HG03342 (cell line): ENCODE data around the gene VWF.
A peak's percentile ranks its signal among the peaks of the same experiment; 100 is the strongest.
"Not testable (repeated sequence)": the region's sequence is repeated elsewhere in the genome, so short reads cannot be mapped to it uniquely, and the experiment has no call there.

Experiments used
- ATAC-seq: cut with Tn5 transposase; IDR thresholded peaks from one replicate; pipeline ENCODE4 v1.9.1; 2021; ENCODE audit warnings: mild to moderate bottlenecking, moderate library complexity; ENCODE audit not compliant: unreplicated experiment

The VWF gene

DNA sequence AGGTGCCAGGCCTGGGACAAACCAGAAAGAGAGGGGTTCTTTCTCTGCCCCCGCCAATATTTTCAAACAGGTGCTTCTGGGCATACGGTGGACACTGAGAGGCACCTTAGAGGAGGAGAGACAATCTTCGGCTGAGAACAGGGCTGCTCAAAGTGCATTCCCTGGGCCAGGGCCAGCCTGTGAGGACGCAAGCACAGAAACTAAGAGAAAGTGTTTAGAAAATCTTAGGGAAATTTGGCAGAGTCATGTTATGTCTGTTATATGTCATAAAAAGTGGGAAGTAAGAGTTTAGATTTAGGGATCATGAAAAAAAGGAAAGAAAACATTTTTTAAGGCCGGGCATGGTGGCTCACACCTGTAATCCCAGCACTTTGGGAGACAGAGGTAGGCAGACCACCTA, 83.7 kb downstream of the VWF start:
- no peak for ATAC-seq

DNA sequence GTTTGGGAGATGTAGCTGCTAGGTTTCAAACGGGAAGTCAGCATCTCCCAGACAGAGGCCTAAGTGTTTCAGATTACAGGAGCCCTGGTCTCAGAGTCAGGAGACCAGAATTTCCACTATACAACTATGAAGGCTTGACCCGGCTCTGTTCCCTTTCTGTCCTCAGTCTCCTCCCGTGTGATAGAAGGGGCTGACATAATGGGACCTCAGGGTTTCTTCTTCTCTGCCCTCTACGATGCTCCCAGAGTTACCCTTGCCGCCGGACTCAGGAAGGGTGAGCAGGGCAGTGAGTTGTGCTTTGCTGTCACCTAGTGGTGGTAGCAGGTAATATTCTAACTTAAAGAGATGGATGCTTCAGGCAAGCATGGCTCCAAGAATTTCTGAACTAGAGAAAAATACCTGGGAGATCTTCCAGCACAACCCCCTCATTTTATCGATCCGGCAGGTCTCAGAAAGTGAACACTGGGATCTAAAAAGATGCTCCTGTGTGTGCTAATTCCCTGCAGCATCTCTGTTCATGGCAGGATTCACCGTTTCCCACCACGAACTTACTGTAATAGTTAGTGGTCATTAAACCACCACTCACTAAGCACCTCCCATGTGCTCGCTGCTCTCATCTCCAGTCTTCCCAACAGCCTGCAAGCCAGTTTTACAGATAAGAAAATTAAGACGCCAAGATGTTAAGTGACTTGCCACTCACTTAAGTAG, 84.4 kb downstream of the VWF start:
- ATAC-seq = no peak

DNA sequence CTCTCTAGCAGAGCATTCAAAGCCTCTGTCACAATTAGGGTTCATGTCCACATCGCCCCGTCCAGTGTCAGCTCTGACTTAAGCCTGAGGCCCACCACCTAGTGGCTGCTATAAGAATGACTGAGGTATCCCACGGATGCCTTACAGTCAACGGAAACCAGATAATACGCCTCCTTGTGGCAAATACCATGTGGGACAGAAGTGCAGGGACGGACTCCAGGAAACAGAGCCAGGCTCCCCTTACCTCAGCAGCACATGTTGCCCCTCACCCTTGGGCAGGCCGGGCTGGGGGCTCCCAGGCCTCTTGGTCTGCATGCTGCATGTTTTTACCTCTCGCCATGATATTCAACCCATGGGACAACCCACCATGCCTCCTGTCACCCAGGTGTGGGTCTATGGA, 86.3 kb downstream of the VWF start:
- ATAC-seq = peak; percentile 67

DNA sequence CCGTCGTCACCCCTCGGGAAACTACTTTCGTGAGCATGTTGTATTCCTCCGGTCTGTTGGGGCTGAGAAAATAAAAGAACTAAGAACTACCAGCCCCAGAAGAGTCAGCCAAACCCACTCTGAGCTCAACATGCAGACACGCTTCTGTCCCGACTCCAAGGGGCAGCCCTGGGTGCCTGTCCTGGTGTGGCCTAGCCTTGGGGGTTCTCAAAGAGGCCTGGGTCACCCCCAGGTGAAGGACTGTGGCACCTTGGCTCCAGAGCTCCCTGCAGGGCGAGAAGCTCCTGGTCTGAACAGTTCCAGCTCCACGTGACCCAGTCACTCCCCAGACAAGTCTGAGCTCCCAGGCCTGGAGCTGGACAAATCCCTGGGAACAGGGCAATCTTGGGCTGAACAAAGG, 87.0 kb downstream of the VWF start:
- no peak for ATAC-seq

DNA sequence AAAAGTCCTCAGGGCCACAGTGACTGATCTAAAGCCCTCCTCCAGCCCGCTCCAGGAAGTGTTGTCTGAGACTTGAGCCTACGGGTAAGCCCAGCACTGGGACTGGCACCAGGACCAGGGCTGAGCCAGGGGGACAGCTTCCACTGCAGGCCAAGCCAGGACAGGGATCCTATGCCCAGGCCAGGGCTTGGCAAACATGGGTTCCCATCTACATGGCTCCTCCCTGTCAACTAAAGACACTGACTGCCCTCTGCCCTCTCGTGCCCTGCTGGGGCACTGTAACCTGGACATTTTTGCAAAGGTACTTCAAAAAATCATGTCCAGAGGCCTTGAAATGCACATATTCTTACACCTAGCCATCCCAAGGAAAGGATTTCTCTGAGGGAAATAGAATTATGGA, 88.0 kb downstream of the VWF start:
- no peak for ATAC-seq

DNA sequence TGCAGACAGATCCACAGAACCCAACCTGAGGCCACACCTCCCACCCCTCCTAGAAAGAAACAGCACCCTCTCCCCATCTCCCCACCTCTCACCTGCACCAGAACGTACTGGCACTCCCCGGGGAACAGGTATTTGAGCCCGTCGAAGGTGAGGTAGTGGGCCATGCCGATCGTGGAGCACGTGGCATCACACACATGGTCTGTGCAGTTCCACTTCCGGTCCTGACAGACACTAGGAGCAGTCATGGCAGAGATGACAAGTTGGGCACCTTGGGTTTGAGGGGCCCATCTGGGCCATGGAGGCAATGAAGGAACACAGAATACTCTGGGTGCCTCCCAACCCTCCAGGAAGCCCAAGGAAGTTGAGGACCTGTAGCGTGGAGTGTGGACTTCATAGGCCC, 89.9 kb downstream of the VWF start:
- no peak for ATAC-seq

DNA sequence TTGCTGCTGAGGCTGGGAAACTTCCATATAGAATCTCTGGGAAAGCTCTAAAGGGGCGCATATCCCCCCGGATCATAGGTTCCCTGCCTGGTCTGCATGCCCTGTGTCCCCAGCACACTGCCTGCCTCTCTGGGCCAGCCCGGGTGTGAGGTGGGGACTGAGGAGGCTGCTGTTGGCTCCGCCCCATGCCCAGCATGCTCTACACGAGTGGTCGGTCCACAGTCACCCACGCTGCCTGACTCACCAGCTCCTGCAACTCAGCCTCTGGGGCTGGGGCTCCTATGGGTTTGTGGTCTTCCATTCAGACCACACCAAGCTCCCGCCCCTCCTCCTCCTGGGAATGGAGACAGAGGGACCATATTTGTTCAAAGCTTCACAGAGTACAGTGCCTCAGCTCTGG, 90.9 kb downstream of the VWF start:
- no peak for ATAC-seq

DNA sequence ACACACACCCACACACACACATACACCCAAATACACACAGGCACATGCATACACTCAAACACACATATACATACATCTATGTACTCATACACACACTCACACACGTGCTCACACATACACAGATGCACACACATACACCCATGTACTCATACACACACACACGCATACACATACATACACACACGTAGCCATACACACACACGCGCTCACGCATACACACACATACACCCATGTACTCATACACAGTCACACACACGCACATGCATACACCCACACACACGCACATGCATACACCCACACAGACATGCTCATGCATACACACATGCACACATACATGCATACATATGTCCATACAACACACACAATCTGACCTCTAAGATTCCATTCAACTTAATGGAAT, 91.7 kb downstream of the VWF start:
- no peak for ATAC-seq

DNA sequence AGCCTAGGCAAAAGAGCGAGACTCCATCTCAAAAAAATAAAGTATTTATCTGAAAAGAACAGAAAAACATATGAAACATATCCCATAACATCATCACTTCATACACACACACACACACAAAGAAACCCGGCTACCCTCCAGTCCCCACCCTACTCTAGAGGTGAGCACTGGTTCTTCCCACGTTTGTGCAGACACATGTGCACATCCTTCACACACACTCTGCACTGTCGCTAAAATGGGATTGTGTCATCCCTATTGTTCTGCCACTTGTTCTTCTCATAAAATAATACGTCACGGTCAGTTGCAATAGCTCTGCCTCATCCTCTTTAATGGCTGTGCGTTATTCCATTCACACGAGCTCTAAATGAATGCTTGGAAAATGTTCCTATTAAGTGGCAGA, 93.5 kb downstream of the VWF start:
- no peak for ATAC-seq

DNA sequence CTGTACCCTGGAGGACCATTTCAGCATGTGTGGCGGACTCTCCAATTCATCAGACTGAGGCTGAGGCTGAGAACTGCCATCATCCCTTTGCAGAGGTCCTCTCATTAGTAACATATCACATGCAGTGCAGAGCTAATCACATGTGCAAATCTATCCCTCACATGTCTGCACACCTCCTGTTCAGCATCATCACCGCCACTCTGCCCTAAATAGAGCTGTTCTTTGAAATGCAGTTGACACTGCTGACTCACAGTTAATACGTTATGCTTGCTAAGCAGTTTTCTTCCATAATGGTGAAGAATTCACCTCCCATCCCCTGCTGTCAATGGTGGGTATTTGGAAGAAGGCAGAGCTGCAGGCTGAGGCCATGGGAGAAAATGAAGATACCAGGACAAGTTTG, 94.4 kb downstream of the VWF start:
- ATAC-seq = no peak

DNA sequence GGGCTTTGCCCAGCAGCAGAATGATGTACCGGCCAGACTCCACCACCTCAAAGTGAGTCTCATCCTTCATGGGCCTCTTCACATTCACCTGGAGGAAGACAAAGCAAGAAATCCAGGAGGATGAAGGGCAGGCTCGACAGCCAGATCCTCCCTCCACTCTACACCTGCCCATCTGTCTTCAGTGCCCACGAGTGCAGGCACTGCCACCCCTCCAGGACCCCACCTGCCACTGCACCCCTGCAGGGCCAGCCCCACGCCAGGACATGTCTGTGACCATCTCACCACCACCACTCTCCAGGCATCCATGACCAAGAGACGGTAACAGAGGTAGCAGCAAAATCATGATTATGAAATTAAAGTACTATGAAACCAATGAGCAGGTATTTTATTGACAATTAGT, 95.1 kb downstream of the VWF start:
- ATAC-seq = no peak

DNA sequence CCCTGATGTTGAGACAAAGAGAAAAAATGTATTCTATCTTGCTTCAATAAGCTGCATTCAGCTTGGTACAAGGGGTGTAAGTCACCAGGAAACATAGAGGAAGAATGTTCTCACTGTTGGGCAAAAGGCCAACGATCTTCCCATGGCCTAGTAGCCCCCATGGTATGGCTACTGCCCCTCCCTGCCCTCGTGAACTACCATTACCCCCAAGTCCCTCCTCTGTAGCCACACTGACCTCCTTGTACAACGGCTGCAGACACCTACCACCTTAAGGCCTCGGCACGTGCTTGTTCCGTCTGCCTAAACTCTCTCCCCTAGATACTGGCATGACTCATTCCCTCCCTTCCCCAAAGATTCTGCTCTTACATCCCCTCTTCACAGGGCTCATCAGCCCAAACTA, 97.5 kb downstream of the VWF start:
- no peak for ATAC-seq

DNA sequence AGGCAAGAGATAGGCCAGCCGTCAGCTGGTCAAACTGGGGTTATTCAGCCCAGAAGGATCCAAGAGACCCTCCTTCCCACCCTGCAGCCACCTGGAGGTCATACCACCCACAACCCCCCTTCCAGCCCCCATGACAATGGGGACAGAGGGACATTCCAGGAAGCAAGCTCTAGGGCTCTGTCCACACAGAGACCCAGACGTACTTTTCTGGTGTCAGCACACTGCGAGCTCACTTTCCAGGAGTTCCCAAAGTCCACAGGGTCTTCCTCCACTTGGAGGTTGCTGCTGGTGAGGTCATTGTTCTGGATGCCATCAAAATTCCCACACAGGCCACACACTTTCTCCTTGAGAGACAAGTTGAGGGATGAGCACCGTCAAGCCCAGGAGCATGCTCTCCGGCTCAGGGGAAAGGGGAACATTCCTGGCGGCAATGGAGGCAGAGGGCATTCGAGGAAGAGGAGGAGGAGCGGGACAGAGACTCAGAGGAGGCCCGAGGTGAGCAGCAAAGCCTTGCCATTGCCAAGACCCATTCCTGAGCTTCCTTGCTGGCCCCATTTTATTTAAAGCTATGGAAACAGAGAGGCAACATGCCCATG, 98.7 kb downstream of the VWF start:
- not testable (repeated sequence) for ATAC-seq

DNA sequence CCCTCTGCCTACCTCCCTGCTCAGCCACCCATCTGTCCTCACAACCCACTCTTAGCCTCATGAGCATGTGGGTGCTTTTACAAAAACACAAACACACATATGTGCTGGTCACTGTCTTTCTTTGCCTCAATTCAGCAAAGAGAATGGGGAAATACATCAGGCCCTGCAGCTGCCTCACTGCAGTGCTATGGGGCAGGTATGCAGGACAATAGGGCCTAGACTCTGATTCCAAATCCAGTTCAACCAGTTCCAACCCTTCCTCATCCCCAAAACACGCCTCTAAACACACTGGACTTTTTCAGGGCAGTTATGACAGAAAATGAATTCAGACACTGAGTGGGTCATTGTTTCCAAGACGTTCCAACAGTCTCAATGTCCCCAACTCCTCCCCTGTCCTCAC, 100.4 kb downstream of the VWF start:
- not testable (repeated sequence) for ATAC-seq

DNA sequence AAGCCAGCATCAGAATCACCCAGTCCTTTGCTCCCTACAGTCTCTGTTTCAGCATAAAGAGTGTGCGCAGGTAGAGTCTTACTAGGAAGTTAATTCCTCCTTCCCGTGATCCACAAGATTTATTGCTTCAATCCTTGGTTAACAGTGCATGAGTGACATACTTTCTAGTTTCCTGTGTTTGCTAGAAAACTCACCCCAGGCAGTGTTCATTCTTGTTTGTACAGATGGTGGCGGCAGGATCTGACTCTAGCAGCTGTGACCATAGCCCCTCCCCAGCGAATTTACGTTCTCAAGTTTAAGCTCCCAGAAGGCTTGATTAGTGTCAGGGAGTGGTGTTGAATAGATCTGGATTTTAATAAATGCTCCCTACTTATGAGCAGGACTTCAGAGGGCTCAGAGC, 103.5 kb downstream of the VWF start:
- no peak for ATAC-seq

DNA sequence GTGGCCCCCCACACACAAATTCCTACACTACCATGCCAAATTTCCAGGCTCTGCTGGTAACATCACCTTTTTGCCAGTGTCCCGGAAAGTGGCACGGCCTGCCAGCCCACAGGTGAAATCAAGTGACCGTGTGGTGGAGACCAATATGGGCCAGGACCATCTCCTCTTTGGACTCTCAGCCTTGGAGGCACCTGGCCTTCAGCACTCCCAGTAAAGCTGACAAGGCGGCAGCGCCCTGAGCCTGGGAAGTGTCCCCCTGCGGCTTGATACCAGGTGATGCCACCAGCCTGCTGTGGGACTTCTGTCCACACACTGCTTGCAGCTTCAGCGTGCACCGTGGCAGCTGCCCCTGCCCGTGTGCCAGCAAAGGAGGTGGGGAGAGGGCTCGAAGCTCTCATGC, 104.0 kb downstream of the VWF start:
- ATAC-seq = not testable (repeated sequence)

DNA sequence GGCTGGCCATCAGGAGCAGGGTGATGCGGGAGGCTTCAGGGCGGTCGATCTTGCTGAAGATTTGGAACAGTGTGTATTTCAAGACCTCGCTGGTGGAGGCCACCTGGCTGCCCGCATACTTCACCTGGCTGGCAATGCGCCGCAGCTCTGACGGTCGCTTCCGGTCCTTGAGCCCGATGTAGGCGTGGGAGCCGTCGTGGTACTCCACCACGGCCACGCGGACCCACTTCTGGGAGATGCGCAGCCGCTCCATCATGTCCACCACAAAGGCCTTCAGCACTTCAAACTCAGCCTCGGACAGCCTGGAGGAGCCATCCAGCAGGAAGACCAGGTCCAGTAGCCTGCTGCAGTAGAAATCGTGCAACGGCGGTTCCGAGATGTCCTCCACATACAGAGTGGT, 105.2 kb downstream of the VWF start:
- not testable (repeated sequence) for ATAC-seq

DNA sequence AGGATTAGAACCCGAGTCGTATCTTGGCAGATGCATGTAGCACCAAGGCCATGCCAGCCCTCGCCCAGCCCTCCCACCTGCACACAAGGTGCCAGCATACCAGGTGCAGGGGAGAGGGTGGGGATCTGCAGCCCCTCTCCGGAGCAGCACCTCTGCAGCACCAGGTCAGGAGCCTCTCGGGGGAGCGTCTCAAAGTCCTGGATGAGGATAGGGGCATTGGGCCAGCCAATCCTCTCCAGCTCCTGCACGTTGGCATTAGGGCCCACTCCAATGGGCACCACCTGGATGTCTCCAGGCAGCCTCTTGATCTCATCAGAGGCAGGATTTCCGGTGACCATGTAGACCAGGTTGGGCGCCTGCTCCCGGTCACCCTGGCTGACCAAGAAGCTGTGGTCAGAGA, 106.2 kb downstream of the VWF start:
- no peak for ATAC-seq

DNA sequence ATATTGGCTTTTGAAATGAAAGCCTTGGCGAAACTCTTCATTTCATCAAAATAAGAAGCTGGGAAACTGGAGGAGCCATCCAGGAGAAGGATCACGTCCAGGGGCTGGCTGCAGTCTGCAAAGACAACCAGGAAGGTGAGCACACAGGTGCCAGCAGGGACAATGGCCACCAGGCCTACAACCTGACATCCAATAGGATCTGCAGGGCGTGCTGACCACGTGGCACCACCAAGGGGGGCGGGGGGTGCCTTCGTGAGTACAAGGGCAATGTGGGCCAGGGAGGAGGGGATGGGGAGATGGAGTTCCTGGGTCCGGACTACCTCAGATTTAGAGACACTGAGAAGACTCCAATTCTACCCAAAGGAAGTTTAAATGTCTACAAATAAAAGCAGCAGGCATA, 107.7 kb downstream of the VWF start:
- ATAC-seq = no peak

DNA sequence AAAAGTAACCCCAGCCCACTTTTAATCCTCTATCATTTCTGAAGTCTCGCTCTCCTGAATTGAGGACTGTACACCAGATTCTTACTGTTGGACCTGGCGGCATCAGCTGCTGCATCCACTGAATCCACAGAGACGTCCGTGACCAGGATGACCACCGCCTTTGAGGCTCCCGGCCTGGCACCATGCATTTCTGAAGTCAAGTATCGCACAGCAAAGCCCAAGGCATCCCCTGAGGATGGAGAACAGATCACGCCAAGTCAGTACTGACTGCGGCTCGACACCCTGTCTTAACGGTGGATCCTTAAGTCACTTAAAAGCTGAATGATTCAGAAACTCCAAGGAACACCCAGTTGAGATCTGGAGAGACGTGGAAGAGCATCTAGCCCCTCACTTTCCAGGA, 108.5 kb downstream of the VWF start:
- not testable (repeated sequence) for ATAC-seq

DNA sequence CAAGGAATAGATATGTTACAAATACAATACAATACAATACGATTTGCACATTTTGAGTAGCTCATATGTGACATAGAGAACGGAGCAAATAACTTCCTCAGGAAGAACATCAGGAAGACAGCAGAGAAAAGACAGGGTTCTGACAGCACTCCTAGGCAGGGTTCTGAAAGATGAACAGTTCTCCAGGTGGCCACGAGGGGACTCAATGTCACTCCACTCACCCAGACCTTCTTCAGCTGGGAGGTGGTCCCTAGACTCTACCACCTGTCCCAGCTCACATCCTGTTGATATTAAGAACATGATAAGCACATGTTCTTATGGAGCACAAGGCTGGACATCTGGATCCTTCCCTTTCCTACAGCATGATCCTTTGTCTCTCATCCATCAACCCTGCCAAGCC, 109.2 kb downstream of the VWF start:
- ATAC-seq = not testable (repeated sequence)

DNA sequence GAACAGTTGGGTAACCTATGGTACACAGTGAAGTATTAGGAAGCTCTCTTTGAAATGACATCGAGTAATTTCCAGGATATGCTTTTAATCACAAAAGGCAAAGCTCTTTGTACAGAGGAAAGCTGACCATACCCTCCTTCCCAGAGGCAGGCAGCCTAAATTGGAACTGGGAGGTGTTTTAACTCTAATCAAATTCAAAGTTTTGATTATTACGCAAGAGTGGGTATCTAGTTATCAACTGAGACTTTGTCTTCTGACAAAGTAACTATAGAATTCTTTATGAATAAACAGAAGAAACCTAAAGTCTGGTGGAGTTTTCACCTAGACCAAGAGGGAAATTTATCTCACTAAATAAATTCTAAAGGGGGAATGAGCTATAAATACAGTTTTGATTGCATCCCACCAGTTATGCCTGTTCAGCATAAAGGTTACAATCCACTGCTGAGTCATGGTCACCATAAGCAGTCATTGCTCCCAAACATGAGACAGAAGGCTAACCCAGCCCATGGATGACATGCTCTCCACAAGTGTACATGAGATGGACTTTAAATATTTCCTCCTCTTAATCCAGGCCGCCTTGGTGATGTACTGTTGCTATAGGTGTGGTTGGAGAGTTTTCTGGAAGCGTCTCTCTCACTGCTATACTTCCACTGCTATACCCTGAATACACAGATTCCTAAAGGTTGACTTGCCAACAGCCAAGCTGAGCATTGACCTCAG, 113.7 kb downstream of the VWF start:
- ATAC-seq = not testable (repeated sequence)
